ENCODE measurements around the gene TTF1. TPM values are rescaled to one million over a fixed set of nuclear protein-coding genes. Genes with fewer than 3 reads are reported as not detected.

TTF1 gene
- total and polyA plus RNA-seq, 10 of the 15 experiments (the other 5 are each of a cell fraction or from before 2014, with no cell fraction given), result 11.3 to 25.5 (median 16.0) TPM

DNA sequence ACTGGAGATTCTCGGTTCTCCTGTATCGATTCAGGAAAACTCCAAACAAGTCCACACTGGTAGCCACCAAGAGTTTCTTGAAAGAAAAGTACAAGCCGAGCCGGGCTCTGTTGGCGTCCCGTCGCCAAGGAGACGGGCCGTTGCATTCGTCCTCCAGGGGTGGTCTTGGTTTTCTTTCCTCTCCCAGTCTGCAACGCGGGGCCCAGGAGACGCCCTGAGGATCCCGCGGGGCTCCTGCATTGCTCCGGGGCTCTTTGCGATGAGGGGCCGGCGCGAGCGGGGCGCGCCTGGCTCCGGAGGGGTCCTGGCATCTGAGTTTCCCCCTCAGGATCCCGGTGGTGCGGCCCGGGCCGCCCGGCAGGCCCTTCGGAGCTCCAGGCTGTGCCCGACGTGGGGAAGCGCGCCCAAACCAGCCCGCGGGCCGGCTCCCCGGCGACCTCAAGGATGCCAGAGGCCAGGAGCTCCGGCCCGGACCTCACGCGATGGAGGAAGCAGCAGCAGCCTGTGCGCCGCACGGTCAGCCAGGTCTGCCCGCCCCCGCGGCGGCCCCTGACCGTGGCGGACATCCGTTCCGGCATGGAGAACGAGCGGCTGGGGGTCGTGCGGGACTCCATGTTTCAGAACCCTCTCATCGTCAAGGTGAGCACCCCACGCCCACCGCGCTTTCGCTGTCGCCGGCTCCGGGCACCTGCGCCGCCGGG lies 3.3 kb upstream of the TTF1 start, which contains the start of gene CFAP77 (continued):
- TF ChIP-seq EGR1 (IDR thresholded peaks at IDR 0.05; ENCODE audit: borderline replicate concordance in 1 of 2, low read depth in 2 of 2, low read length in 2 of 2) (peak in 1 of 2 experiments; percentile 53; a peak in 1 of 3 replicates), SMC3 (IDR thresholded peaks at IDR 0.05; ENCODE audit: borderline replicate concordance, low read length) (no peak), SP1 (IDR thresholded peaks at IDR 0.05; ENCODE audit: low read depth, low read length) (peak; percentile 13), BRCA1 (IDR thresholded peaks at IDR 0.05; ENCODE audit: low read depth, low read length) (no peak), SUPT20H (IDR thresholded peaks at IDR 0.05; ENCODE audit: borderline replicate concordance, control insufficient read depth, low read depth, low read length) (no peak), ZNF622 (IDR thresholded peaks at IDR 0.05) (no peak), LARP7 (IDR thresholded peaks at IDR 0.05) (0 out of 2 replicates have a peak, but pooled peaks have one; percentile 24), KLF5 (IDR thresholded peaks at IDR 0.05; ENCODE audit: partially characterized antibody) (peak; percentile 99), CBX3 (IDR thresholded peaks at IDR 0.05; ENCODE audit: borderline replicate concordance, low read depth) (no peak)
- TF ChIP-seq, protein P1, sequence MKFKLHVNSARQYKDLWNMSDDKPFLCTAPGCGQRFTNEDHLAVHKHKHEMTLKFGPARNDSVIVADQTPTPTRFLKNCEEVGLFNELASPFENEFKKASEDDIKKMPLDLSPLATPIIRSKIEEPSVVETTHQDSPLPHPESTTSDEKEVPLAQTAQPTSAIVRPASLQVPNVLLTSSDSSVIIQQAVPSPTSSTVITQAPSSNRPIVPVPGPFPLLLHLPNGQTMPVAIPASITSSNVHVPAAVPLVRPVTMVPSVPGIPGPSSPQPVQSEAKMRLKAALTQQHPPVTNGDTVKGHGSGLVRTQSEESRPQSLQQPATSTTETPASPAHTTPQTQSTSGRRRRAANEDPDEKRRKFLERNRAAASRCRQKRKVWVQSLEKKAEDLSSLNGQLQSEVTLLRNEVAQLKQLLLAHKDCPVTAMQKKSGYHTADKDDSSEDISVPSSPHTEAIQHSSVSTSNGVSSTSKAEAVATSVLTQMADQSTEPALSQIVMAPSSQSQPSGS (IDR thresholded peaks at IDR 0.05; ENCODE audit: low read length), result no peak
- TF ChIP-seq, protein P2, sequence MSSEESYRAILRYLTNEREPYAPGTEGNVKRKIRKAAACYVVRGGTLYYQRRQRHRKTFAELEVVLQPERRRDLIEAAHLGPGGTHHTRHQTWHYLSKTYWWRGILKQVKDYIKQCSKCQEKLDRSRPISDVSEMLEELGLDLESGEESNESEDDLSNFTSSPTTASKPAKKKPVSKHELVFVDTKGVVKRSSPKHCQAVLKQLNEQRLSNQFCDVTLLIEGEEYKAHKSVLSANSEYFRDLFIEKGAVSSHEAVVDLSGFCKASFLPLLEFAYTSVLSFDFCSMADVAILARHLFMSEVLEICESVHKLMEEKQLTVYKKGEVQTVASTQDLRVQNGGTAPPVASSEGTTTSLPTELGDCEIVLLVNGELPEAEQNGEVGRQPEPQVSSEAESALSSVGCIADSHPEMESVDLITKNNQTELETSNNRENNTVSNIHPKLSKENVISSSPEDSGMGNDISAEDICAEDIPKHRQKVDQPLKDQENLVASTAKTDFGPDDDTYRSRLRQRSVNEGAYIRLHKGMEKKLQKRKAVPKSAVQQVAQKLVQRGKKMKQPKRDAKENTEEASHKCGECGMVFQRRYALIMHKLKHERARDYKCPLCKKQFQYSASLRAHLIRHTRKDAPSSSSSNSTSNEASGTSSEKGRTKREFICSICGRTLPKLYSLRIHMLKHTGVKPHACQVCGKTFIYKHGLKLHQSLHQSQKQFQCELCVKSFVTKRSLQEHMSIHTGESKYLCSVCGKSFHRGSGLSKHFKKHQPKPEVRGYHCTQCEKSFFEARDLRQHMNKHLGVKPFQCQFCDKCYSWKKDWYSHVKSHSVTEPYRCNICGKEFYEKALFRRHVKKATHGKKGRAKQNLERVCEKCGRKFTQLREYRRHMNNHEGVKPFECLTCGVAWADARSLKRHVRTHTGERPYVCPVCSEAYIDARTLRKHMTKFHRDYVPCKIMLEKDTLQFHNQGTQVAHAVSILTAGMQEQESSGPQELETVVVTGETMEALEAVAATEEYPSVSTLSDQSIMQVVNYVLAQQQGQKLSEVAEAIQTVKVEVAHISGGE (CRISPR knock-in tag; IDR thresholded peaks at IDR 0.05), result no peak
- TF ChIP-seq, protein P3, sequence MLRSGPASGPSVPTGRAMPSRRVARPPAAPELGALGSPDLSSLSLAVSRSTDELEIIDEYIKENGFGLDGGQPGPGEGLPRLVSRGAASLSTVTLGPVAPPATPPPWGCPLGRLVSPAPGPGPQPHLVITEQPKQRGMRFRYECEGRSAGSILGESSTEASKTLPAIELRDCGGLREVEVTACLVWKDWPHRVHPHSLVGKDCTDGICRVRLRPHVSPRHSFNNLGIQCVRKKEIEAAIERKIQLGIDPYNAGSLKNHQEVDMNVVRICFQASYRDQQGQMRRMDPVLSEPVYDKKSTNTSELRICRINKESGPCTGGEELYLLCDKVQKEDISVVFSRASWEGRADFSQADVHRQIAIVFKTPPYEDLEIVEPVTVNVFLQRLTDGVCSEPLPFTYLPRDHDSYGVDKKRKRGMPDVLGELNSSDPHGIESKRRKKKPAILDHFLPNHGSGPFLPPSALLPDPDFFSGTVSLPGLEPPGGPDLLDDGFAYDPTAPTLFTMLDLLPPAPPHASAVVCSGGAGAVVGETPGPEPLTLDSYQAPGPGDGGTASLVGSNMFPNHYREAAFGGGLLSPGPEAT (IDR thresholded peaks at IDR 0.05; ENCODE audit: low read depth), result 0 out of 2 replicates have a peak, but pooled peaks have one; percentile 18

Measured in GM12878 (cell line).